Measurements from ENCODE around the gene ANAPC2.

DNA sequence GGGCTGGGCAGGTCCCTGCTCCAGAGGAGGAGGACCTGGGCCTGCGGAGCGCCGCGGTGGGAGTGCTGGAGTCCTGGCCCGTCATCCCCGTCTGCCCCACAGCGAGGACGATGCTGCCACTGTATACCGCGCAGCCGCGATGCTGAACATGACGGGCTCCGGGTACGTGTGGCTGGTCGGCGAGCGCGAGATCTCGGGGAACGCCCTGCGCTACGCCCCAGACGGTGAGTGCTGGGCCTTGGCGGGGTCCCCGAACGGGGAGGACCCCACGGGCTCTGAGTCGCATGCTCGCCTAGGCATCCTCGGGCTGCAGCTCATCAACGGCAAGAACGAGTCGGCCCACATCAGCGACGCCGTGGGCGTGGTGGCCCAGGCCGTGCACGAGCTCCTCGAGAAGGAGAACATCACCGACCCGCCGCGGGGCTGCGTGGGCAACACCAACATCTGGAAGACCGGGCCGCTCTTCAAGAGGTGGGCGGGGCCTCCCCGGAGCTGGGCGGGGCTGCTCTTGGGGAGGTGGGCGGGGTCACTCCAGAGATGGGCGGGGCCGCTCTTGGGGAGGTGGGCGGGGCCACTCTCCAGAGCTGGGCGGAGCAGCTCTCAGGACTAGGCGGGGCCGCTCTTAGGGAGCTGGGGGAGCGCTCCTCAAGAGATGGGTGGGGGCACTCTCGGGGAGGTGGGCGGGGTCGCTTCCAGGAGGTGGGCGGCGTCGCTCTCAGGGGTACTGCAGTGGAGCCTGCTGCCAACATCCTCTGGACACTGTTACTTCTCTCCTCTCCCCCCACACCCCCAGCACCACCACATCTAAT, 31.6 kb downstream of the ANAPC2 start:
- TF ChIP-seq, protein P1, sequence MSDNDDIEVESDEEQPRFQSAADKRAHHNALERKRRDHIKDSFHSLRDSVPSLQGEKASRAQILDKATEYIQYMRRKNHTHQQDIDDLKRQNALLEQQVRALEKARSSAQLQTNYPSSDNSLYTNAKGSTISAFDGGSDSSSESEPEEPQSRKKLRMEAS (IDR thresholded peaks at IDR 0.05; ENCODE audit: low read depth, low read length): no peak
- TF ChIP-seq POLR2A (IDR thresholded peaks at IDR 0.05; ENCODE audit: extremely low read depth, insufficient read length): no peak
